Measurements from ENCODE around the gene SLC2A1.

DNA sequence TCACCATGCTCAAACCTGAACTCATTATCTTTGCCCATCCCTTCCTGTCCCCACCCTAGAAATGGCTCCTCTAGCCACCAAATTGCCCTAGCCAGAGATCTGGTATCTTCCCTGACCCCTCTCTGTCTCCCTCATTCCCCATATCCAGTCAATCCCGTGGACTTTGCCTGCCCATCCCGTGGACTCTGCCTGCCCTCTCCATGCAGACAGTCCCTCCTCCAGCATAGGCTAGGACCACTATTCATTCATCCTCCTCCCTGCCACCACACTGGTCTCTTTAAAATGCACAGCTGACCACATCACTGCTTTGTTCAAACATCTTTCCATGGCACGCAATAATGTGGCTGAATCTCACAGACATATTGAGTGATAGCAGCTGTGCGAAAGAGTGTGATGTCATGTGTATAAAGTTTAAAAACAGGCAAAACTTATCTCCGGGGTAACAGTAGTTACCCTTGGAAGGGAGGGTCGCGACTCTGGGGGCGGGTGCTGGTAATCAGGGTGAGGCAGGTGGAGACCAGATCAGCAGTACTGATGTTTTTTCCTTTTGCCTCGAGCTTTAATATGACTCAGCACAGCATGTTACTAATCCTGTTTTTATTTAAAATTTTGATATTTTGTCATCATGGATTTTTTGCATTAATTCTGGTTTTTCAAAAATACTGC is 4.8 kb upstream of the SLC2A1 start:
- no peak for TF ChIP-seq FOXM1 (IDR thresholded peaks at IDR 0.05; ENCODE audit: borderline replicate concordance)
- no peak for TF ChIP-seq FOXK2 (IDR thresholded peaks at IDR 0.05)
